ENCODE results near the gene BEND7. TPM values are rescaled to one million over a fixed set of nuclear protein-coding genes. Genes with fewer than 3 reads are reported as not detected.

The BEND7 gene
- total and polyA plus RNA-seq, 2 donors = 0.66 to 2.1 TPM

- Histone ChIP-seq H3K36me3 (ENCODE audit: control insufficient read depth in 2 of 2, insufficient read depth in 2 of 2, low read length in 1 of 2) (no peaks in the 10 kb centered on the region), H3K27me3 (ENCODE audit: control insufficient read depth in 2 of 2, insufficient read depth in 1 of 2, low read length in 1 of 2) (no peaks in the 10 kb centered on the region), H3K4me1 (ENCODE audit: control insufficient read depth in 2 of 2, insufficient read depth in 2 of 2, low read length in 2 of 2) (no peaks in the 10 kb centered on the region), H3K4me3 (ENCODE audit: low read length in 2 of 2) (no peak overlapping the region), H3K9me3 (ENCODE audit: control insufficient read depth in 2 of 2, insufficient read depth in 1 of 2, low read length in 1 of 2) (peaks cover 0 to 6% of the 10 kb centered on the region in 2 donors), H3K27ac (ENCODE audit: low read depth in 1 of 2, low read length in 1 of 2) (no peak overlapping the region)
- WGBS = 94% methylated on average over 2 of the region's 2 CpGs
- no peak for DNase-seq (ENCODE audit: low read depth in 6 of 9, low spot score in 9 of 9)
These were observed 107.4 kb downstream of the BEND7 start for GRCh38 chr10:13421382-13421917.

DNA sequence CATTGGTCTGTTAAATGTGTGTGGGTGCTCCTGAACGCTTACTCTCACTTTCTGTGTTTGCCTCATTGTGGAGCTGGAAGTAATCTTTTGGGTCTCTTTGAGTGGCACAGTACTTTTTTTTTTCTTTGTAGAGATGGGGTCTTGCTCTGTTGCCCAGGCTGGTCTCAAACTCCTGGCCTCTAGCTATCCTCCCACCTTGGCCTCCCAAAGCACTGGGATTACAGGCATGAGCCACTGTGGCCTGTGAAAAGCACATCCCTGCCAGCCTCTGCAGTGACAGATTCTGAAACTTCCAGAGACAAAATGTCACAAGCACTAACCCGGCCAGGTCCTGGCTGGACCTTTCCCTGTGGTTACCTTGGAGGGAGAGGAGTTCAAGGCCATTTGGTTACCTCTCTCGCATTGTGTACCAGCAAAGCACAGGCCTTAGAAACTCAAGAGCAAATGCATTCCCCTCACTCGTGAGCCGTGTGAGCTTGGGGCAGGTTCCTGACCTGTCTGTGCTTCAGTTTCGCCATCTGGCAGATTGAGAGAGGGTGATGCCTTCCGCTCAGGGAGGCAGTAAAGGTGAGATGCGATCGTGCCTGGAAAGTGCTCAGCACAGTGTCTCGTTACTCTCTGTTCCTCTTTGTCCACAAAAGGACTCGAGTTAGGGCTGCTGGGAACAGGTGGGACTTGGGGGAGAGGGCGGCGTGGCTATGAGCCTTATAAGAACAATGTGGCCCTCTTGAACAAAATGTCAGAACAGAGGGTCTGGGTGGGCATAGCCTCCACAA is 108.1 kb downstream of the BEND7 start:
- no peak for DNase-seq (ENCODE audit: low read depth in 6 of 9, low spot score in 9 of 9)
- Histone ChIP-seq H3K9me3 (ENCODE audit: control insufficient read depth in 2 of 2, insufficient read depth in 1 of 2, low read length in 1 of 2) (peaks cover 0 to 6% of the 10 kb centered on the region in 2 donors), H3K4me3 (ENCODE audit: low read length in 2 of 2) (no peak overlapping the region), H3K36me3 (ENCODE audit: control insufficient read depth in 2 of 2, insufficient read depth in 2 of 2, low read length in 1 of 2) (no peaks in the 10 kb centered on the region), H3K27ac (ENCODE audit: low read depth in 1 of 2, low read length in 1 of 2) (no peak overlapping the region), H3K27me3 (ENCODE audit: control insufficient read depth in 2 of 2, insufficient read depth in 1 of 2, low read length in 1 of 2) (no peaks in the 10 kb centered on the region), H3K4me1 (ENCODE audit: control insufficient read depth in 2 of 2, insufficient read depth in 2 of 2, low read length in 2 of 2) (no peaks in the 10 kb centered on the region)
- WGBS = 96% methylated on average over 13 of the region's 13 CpGs

DNA sequence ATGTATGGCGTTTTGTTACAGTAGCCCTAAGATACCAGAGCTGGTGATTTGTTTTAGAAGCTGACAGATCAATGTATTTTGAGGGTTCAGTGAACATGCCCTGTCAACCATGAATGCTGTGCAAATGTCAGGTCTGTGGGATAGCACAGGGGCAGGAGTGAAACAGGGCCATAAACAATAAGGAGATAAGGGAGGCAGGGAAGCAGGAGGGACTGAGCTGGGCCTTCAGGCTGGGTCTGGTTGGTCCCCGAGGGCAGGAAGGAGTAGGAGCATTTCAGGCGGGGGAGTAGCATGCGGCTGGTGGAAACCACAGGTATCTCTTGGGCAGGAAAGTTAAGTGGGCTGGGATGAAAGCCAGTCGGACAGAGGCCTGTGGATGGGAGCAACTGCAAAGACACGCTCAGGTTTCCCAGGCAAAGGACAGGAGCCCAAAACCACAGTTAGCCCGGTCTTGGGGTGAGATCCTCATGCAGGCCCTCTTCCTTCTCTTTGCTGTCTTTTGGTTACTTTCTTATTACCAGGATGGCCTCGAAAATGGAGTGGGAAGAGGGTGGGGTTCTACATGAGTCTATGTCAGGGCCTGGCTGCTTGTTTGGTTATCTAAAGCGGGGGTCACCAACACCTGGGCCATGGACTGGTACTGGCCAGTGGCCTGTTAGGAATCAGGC is 111.2 kb downstream of the BEND7 start:
- DNase-seq (ENCODE audit: low read depth in 6 of 9, low spot score in 9 of 9) = no peak
- Histone ChIP-seq H3K36me3 (ENCODE audit: control insufficient read depth in 2 of 2, insufficient read depth in 2 of 2, low read length in 1 of 2) (no peaks in the 10 kb centered on the region), H3K27ac (ENCODE audit: low read depth in 1 of 2, low read length in 1 of 2) (no peak overlapping the region), H3K4me3 (ENCODE audit: low read length in 2 of 2) (no peak overlapping the region), H3K9me3 (ENCODE audit: control insufficient read depth in 2 of 2, insufficient read depth in 1 of 2, low read length in 1 of 2) (no peaks in the 10 kb centered on the region), H3K27me3 (ENCODE audit: control insufficient read depth in 2 of 2, insufficient read depth in 1 of 2, low read length in 1 of 2) (no peaks in the 10 kb centered on the region), H3K4me1 (ENCODE audit: control insufficient read depth in 2 of 2, insufficient read depth in 2 of 2, low read length in 2 of 2) (no peaks in the 10 kb centered on the region)
- WGBS = 97% methylated on average over 9 of the region's 9 CpGs

DNA sequence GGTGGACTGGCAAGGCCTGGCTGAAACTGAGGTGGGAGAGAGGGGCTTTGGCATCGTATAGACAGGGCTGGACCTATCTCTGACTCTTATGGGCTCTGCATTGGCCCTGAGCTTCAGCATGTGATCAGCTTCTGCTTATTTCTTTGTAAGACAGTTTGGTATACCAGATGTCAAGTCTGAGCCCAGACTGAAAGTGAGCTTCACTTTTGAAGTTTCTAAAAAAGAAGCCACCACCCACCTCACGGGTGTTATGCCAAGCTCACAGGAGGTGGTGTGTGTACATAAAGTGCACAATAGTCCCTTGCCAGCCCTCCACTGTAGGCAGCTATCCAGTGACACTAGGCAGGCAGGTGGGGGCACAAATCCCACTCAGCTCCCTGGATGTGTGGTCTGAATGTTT is 112.1 kb downstream of the BEND7 start:
- Histone ChIP-seq H3K27ac (ENCODE audit: low read depth in 1 of 2, low read length in 1 of 2) (no peak overlapping the region), H3K27me3 (ENCODE audit: control insufficient read depth in 2 of 2, insufficient read depth in 1 of 2, low read length in 1 of 2) (no peaks in the 10 kb centered on the region), H3K4me3 (ENCODE audit: low read length in 2 of 2) (no peak overlapping the region), H3K9me3 (ENCODE audit: control insufficient read depth in 2 of 2, insufficient read depth in 1 of 2, low read length in 1 of 2) (no peaks in the 10 kb centered on the region), H3K36me3 (ENCODE audit: control insufficient read depth in 2 of 2, insufficient read depth in 2 of 2, low read length in 1 of 2) (no peaks in the 10 kb centered on the region), H3K4me1 (ENCODE audit: control insufficient read depth in 2 of 2, insufficient read depth in 2 of 2, low read length in 2 of 2) (no peaks in the 10 kb centered on the region)
- DNase-seq (ENCODE audit: low read depth in 6 of 9, low spot score in 9 of 9) = no peak
- 85% methylated on average over 2 of the region's 2 CpGs for WGBS

DNA sequence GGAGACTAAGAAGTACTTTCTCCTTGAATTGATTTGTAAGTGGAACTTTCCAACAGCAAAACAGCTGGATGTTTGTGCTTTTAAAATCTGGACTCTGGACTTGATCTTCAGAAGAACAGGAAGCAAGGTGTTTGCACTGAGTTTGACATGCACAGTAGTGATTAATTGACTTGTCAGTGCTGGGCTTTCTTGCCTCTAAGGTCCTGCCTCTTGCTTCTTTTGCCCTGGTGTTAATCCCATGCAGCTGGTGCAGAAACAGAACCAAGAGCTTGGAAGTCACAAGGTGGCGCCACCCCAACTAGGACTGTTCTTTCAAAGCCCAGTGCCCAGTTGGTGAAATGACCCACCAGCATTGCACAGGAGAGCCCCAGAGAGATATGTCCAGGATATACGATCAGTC is 114.0 kb downstream of the BEND7 start:
- DNase-seq (ENCODE audit: low read depth in 6 of 9, low spot score in 9 of 9) = no peak
- Histone ChIP-seq H3K4me3 (ENCODE audit: low read length in 2 of 2) (no peak overlapping the region), H3K4me1 (ENCODE audit: control insufficient read depth in 2 of 2, insufficient read depth in 2 of 2, low read length in 2 of 2) (no peaks in the 10 kb centered on the region), H3K27ac (ENCODE audit: low read depth in 1 of 2, low read length in 1 of 2) (no peak overlapping the region), H3K36me3 (ENCODE audit: control insufficient read depth in 2 of 2, insufficient read depth in 2 of 2, low read length in 1 of 2) (no peaks in the 10 kb centered on the region), H3K9me3 (ENCODE audit: control insufficient read depth in 2 of 2, insufficient read depth in 1 of 2, low read length in 1 of 2) (no peaks in the 10 kb centered on the region), H3K27me3 (ENCODE audit: control insufficient read depth in 2 of 2, insufficient read depth in 1 of 2, low read length in 1 of 2) (no peaks in the 10 kb centered on the region)
- 92% methylated on average over 2 of the region's 2 CpGs for WGBS

- Histone ChIP-seq H3K27ac (ENCODE audit: low read depth in 1 of 2, low read length in 1 of 2) (no peak overlapping the region), H3K4me1 (ENCODE audit: control insufficient read depth in 2 of 2, insufficient read depth in 2 of 2, low read length in 2 of 2) (no peaks in the 10 kb centered on the region), H3K4me3 (ENCODE audit: low read length in 2 of 2) (no peak overlapping the region), H3K36me3 (ENCODE audit: control insufficient read depth in 2 of 2, insufficient read depth in 2 of 2, low read length in 1 of 2) (no peaks in the 10 kb centered on the region), H3K27me3 (ENCODE audit: control insufficient read depth in 2 of 2, insufficient read depth in 1 of 2, low read length in 1 of 2) (no peaks in the 10 kb centered on the region), H3K9me3 (ENCODE audit: control insufficient read depth in 2 of 2, insufficient read depth in 1 of 2, low read length in 1 of 2) (no peaks in the 10 kb centered on the region)
- DNase-seq (ENCODE audit: low read depth in 6 of 9, low spot score in 9 of 9) = no peak
- WGBS = 87% methylated on average over 1 of the region's 1 CpG
These were observed 114.7 kb downstream of the BEND7 start for GRCh38 chr10:13414137-13414536.

GRCh38 chr10:13412894-13413293 is 115.9 kb downstream of the BEND7 start:
- H3K4me3 ChIP-seq (ENCODE audit: low read length in 2 of 2) = no peak overlapping the region
- no peak overlapping the region for H3K27ac ChIP-seq (ENCODE audit: low read depth in 1 of 2, low read length in 1 of 2)
- no peaks in the 10 kb centered on the region for H3K9me3 ChIP-seq (ENCODE audit: control insufficient read depth in 2 of 2, insufficient read depth in 1 of 2, low read length in 1 of 2)
- 93% methylated on average over 3 of the region's 3 CpGs for WGBS
- H3K4me1 ChIP-seq (ENCODE audit: control insufficient read depth in 2 of 2, insufficient read depth in 2 of 2, low read length in 2 of 2) = no peaks in the 10 kb centered on the region
- no peak for DNase-seq (ENCODE audit: low read depth in 6 of 9, low spot score in 9 of 9)
- no peaks in the 10 kb centered on the region for H3K36me3 ChIP-seq (ENCODE audit: control insufficient read depth in 2 of 2, insufficient read depth in 2 of 2, low read length in 1 of 2)
- no peaks in the 10 kb centered on the region for H3K27me3 ChIP-seq (ENCODE audit: control insufficient read depth in 2 of 2, insufficient read depth in 1 of 2, low read length in 1 of 2)

DNA sequence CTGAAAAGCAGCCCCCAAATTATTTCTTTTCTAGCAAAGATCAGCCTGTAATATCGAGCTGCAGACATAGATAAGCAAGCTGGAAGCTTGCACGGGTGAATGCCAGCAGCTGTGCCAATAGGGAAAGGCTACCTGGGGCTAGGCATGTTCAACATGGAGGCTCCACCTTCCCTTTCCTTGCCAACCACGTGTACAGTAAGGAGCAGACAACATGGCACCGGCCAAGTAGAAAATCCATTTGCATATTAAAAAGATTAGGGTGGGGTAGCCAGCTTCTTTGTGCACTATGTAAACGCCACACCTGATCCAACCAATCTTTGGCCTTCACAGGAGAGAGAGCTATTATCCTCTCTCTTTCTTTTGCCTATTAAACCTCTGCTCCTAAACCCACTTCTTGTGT is 124.0 kb downstream of the BEND7 start:
- Histone ChIP-seq H3K4me3 (ENCODE audit: low read length in 2 of 2) (no peak overlapping the region), H3K27ac (ENCODE audit: low read depth in 1 of 2, low read length in 1 of 2) (no peak overlapping the region), H3K9me3 (ENCODE audit: control insufficient read depth in 2 of 2, insufficient read depth in 1 of 2, low read length in 1 of 2) (no peaks in the 10 kb centered on the region), H3K36me3 (ENCODE audit: control insufficient read depth in 2 of 2, insufficient read depth in 2 of 2, low read length in 1 of 2) (no peaks in the 10 kb centered on the region), H3K4me1 (ENCODE audit: control insufficient read depth in 2 of 2, insufficient read depth in 2 of 2, low read length in 2 of 2) (no peaks in the 10 kb centered on the region), H3K27me3 (ENCODE audit: control insufficient read depth in 2 of 2, insufficient read depth in 1 of 2, low read length in 1 of 2) (peaks cover 0 to 2% of the 10 kb centered on the region in 2 donors)
- 85% methylated on average over 5 of the region's 5 CpGs for WGBS
- no peak for DNase-seq (ENCODE audit: low read depth in 6 of 9, low spot score in 9 of 9)

GRCh38 chr10:13404305-13404759 is 124.5 kb downstream of the BEND7 start:
- Histone ChIP-seq H3K4me1 (ENCODE audit: control insufficient read depth in 2 of 2, insufficient read depth in 2 of 2, low read length in 2 of 2) (no peaks in the 10 kb centered on the region), H3K4me3 (ENCODE audit: low read length in 2 of 2) (no peak overlapping the region), H3K36me3 (ENCODE audit: control insufficient read depth in 2 of 2, insufficient read depth in 2 of 2, low read length in 1 of 2) (no peaks in the 10 kb centered on the region), H3K27me3 (ENCODE audit: control insufficient read depth in 2 of 2, insufficient read depth in 1 of 2, low read length in 1 of 2) (peaks cover 0 to 2% of the 10 kb centered on the region in 2 donors), H3K9me3 (ENCODE audit: control insufficient read depth in 2 of 2, insufficient read depth in 1 of 2, low read length in 1 of 2) (no peaks in the 10 kb centered on the region), H3K27ac (ENCODE audit: low read depth in 1 of 2, low read length in 1 of 2) (no peak overlapping the region)
- 90% methylated on average over 3 of the region's 3 CpGs for WGBS
- no peak for DNase-seq (ENCODE audit: low read depth in 6 of 9, low spot score in 9 of 9)
